B cell (primary cell): ENCODE data around the gene TIAM2.

Source experiments
- CTCF ChIP-seq: fragments of 200-600 bp; IDR thresholded peaks from one replicate; pipeline ENCODE4 v1.8.0; 2022; ENCODE audit warnings: antibody characterized with exemption, mild to moderate bottlenecking
- EZH2 ChIP-seq: IDR thresholded peaks from 2 replicates; pipeline ENCODE4 v1.6.1; 2012; ENCODE audit warnings: borderline replicate concordance, low read depth, mild to moderate bottlenecking, moderate library complexity, low read length; ENCODE audit not compliant: insufficient read depth, poor library complexity, severe bottlenecking

GRCh38 chr6:155257796-155258195 is 262.7 kb downstream of the TIAM2 start:
- TF ChIP-seq CTCF (no peak), EZH2 (no peak)
